Activated CD4-positive, alpha-beta T cell treated with anti-CD3 and anti-CD28 coated beads for 1 hour (primary cell): ENCODE measurements around the gene SAMM50.

Experiments used
- DNase-seq: peaks from one replicate; pipeline ENCODE4 v3.0.0-alpha.2; 2020

The SAMM50 gene

GRCh38 chr22:44032126-44032730 is 77.0 kb downstream of the SAMM50 start:
- DNase-seq: no peak

GRCh38 chr22:44033287-44033686 is 78.0 kb downstream of the SAMM50 start:
- no peak for DNase-seq

GRCh38 chr22:44033694-44034093 is 78.5 kb downstream of the SAMM50 start:
- DNase-seq: no peak

GRCh38 chr22:44037519-44038375 is 82.5 kb downstream of the SAMM50 start:
- no peak for DNase-seq

GRCh38 chr22:44039566-44040171 is 84.4 kb downstream of the SAMM50 start:
- DNase-seq: no peak

- DNase-seq: no peak
These were observed 87.3 kb downstream of the SAMM50 start for GRCh38 chr22:44042249-44043218.

GRCh38 chr22:44045145-44045544 is 89.9 kb downstream of the SAMM50 start:
- no peak for DNase-seq
